Measurements from ENCODE around the gene AGAP3. TPM values are rescaled to one million over a fixed set of nuclear protein-coding genes. Genes with fewer than 3 reads are reported as not detected.

AGAP3 gene
- total and polyA plus RNA-seq, 2 donors (not counting 1 experiment from before 2014, with no cell fraction given): 21.1 to 22.3 TPM

GRCh38 chr7:151181011-151181431 lies 94.7 kb downstream of the AGAP3 start:
- Histone ChIP-seq H3K79me2 (ENCODE audit: control insufficient read depth, insufficient read depth, low read length) (no peaks in the 10 kb centered on the region), H4K20me1 (ENCODE audit: control insufficient read depth, insufficient read depth, low read length, poor library complexity, severe bottlenecking) (no peaks in the 10 kb centered on the region), H3K27me3 (replicated peaks in 1 of 4; ENCODE audit: control extremely low read depth in 1 of 4, control insufficient read depth in 3 of 4, insufficient read depth in 4 of 4, low read length in 3 of 4) (peaks cover 0 to 5% (median 1%) of the 10 kb centered on the region in 4 experiments), H3K36me3 (replicated peaks in 1 of 2; ENCODE audit: control extremely low read depth in 1 of 2, control insufficient read depth in 1 of 2, extremely low read depth in 1 of 2, insufficient read depth in 2 of 2, low read length in 1 of 2) (no peaks in the 10 kb centered on the region), H3K4me2 (replicated peaks; ENCODE audit: low read depth, low read length, poor library complexity, severe bottlenecking) (no peak overlapping the region), H2AFZ (ENCODE audit: insufficient read depth, low read depth, low read length, poor library complexity, severe bottlenecking) (no peak overlapping the region), H3K9me3 (ENCODE audit: control extremely low read depth in 1 of 3, control insufficient read depth in 2 of 3, insufficient read depth in 1 of 3, low read length in 2 of 3) (no peaks in the 10 kb centered on the region), H3K4me1 (ENCODE audit: control insufficient read depth in 2 of 2, insufficient read depth in 2 of 2, low read length in 2 of 2) (no peaks in the 10 kb centered on the region), H3K27ac (ENCODE audit: low read length in 2 of 2) (no peak overlapping the region), H3K4me3 (ENCODE audit: control extremely low read depth in 1 of 5, extremely low read depth in 1 of 5, insufficient read depth in 1 of 5, low read depth in 2 of 5, low read length in 4 of 5) (no peak overlapping the region), H3K9ac (ENCODE audit: low read length) (no peak overlapping the region)
- ChIA-PET POLR2A (no interaction called here), CTCF (interaction anchor here (0.6 kb wide), 1 partner anchor 9 kb away, joined by 4 read pairs; no protein-coding TSS in a partner anchor)
- ATAC-seq (ENCODE audit: low read depth) (no peak), DNase-seq (no peak)
- TF ChIP-seq, protein P1, sequence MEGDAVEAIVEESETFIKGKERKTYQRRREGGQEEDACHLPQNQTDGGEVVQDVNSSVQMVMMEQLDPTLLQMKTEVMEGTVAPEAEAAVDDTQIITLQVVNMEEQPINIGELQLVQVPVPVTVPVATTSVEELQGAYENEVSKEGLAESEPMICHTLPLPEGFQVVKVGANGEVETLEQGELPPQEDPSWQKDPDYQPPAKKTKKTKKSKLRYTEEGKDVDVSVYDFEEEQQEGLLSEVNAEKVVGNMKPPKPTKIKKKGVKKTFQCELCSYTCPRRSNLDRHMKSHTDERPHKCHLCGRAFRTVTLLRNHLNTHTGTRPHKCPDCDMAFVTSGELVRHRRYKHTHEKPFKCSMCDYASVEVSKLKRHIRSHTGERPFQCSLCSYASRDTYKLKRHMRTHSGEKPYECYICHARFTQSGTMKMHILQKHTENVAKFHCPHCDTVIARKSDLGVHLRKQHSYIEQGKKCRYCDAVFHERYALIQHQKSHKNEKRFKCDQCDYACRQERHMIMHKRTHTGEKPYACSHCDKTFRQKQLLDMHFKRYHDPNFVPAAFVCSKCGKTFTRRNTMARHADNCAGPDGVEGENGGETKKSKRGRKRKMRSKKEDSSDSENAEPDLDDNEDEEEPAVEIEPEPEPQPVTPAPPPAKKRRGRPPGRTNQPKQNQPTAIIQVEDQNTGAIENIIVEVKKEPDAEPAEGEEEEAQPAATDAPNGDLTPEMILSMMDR (IDR thresholded peaks at IDR 0.05): no peak
- no peak for TF ChIP-seq EZH2 (IDR thresholded peaks at IDR 0.05; ENCODE audit: borderline replicate concordance, insufficient read depth, low read depth, low read length, poor library complexity, severe bottlenecking)
- intact Hi-C loops (cut with micrococcal nuclease): no loop called here
- no peak overlapping the region for H3K27ac Mint-ChIP-seq
- WGBS (ENCODE audit: insufficient coverage): 94% methylated on average over 19 of the region's 22 CpGs
- no peaks in the 10 kb centered on the region for H3K4me1 Mint-ChIP-seq
- peaks cover 39% of the 10 kb centered on the region for H3K27me3 Mint-ChIP-seq
- H3K4me3 Mint-ChIP-seq: no peak overlapping the region
- no peaks in the 10 kb centered on the region for H3K9me3 Mint-ChIP-seq (ENCODE audit: insufficient read depth)

DNA sequence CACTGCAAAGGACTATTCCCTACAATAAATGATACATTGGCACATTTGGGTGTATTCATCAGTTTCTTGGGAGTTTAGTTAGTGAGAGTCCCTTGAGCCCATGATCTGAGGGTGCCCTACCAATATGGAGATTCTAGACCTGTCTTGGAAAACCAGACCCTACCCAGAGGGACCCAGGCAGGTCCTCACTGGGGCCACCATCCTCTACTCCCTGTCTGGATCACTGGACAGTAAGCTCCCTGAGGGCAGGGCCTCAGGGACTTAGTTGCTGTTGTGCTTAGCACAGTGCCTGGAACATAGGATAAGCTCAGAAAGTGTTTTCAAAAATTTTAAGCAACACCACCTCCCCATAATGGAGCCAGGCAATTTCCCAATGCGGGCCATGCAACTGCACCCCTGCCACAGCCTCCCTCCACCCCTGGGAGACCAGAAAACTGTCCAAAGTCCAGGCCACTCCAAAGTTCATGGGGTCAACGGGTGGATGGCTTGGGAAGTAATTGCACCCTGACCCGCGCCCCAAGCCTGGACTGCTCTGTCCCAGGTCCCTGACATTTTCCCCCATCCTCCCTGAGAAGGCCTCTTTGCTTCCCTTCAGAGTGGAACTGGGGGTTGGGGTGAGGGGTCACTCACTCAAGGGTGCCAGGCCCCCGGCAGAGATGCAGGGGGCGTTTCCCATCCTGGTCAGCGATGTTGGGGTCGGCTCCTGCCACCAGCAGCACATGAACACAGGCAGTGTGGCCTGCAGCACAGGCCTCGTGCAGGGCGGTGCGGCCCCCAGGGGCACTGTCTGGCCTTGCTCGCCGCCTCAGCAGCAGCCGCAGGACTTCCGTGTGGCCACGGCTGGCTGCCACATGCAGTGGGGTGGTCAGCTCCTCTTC lies 99.7 kb downstream of the AGAP3 start:
- no peak overlapping the region for H3K4me3 ChIP-seq (ENCODE audit: control extremely low read depth in 1 of 5, extremely low read depth in 1 of 5, insufficient read depth in 1 of 5, low read depth in 2 of 5, low read length in 4 of 5)
- 93% methylated on average over 15 of the region's 16 CpGs for WGBS (ENCODE audit: insufficient coverage)
- H3K36me3 ChIP-seq (replicated peaks in 1 of 2; ENCODE audit: control extremely low read depth in 1 of 2, control insufficient read depth in 1 of 2, extremely low read depth in 1 of 2, insufficient read depth in 2 of 2, low read length in 1 of 2): no peaks in the 10 kb centered on the region
- ChIA-PET CTCF (no interaction called here), POLR2A (no interaction called here)
- no peak for DNase-seq
- H3K79me2 ChIP-seq (ENCODE audit: control insufficient read depth, insufficient read depth, low read length): no peaks in the 10 kb centered on the region
- Mint-ChIP-seq H3K4me1 (peaks cover 4% of the 10 kb centered on the region), H3K27me3 (peaks cover 28% of the 10 kb centered on the region), H3K9me3 (ENCODE audit: insufficient read depth) (no peaks in the 10 kb centered on the region), H3K27ac (no peak overlapping the region), H3K4me3 (no peak overlapping the region)
- intact Hi-C loops (cut with micrococcal nuclease): no loop called here
- H3K4me1 ChIP-seq (ENCODE audit: control insufficient read depth in 2 of 2, insufficient read depth in 2 of 2, low read length in 2 of 2): no peaks in the 10 kb centered on the region
- no peaks in the 10 kb centered on the region for H3K9me3 ChIP-seq (ENCODE audit: control extremely low read depth in 1 of 3, control insufficient read depth in 2 of 3, insufficient read depth in 1 of 3, low read length in 2 of 3)
- no peak overlapping the region for H2AFZ ChIP-seq (ENCODE audit: insufficient read depth, low read depth, low read length, poor library complexity, severe bottlenecking)
- H3K9ac ChIP-seq (ENCODE audit: low read length): no peak overlapping the region
- no peak overlapping the region for H3K27ac ChIP-seq (ENCODE audit: low read length in 2 of 2)
- no peak for ATAC-seq (ENCODE audit: low read depth)
- TF ChIP-seq, protein P1 (IDR thresholded peaks at IDR 0.05): no peak
- no peak for TF ChIP-seq EZH2 (IDR thresholded peaks at IDR 0.05; ENCODE audit: borderline replicate concordance, insufficient read depth, low read depth, low read length, poor library complexity, severe bottlenecking)
- H3K4me2 ChIP-seq (replicated peaks; ENCODE audit: low read depth, low read length, poor library complexity, severe bottlenecking): no peak overlapping the region
- no peaks in the 10 kb centered on the region for H4K20me1 ChIP-seq (ENCODE audit: control insufficient read depth, insufficient read depth, low read length, poor library complexity, severe bottlenecking)
- H3K27me3 ChIP-seq (replicated peaks in 1 of 4; ENCODE audit: control extremely low read depth in 1 of 4, control insufficient read depth in 3 of 4, insufficient read depth in 4 of 4, low read length in 3 of 4): peaks cover 0 to 7% (median 0%) of the 10 kb centered on the region in 4 experiments
